ENCODE data around the gene ANKRD31. TPM values are rescaled to one million over a fixed set of nuclear protein-coding genes. Genes with fewer than 3 reads are reported as not detected.

Gene ANKRD31
- total RNA-seq, 1 experiment from 2014 or later, result 0.15 TPM

- ChIA-PET POLR2A (ENCODE audit: low non-redundant PET) (no interaction called here), CTCF (no interaction called here)
- intact Hi-C loops (cut with micrococcal nuclease; ENCODE audit: unreplicated experiment), result no loop called here
- H3K27ac ChIP-seq (ENCODE audit: low read depth, low read length, poor library complexity, severe bottlenecking), result no peak overlapping the region
- no peaks in the 10 kb centered on the region for H3K36me3 ChIP-seq (ENCODE audit: insufficient read depth, low read length, poor library complexity, severe bottlenecking)
- H3K9me3 ChIP-seq (ENCODE audit: low read depth, low read length, poor library complexity, severe bottlenecking), result no peaks in the 10 kb centered on the region
- no peaks in the 10 kb centered on the region for H3K27me3 ChIP-seq (replicated peaks; ENCODE audit: insufficient read depth, low read depth, low read length, poor library complexity)
- TF ChIP-seq, protein P1, sequence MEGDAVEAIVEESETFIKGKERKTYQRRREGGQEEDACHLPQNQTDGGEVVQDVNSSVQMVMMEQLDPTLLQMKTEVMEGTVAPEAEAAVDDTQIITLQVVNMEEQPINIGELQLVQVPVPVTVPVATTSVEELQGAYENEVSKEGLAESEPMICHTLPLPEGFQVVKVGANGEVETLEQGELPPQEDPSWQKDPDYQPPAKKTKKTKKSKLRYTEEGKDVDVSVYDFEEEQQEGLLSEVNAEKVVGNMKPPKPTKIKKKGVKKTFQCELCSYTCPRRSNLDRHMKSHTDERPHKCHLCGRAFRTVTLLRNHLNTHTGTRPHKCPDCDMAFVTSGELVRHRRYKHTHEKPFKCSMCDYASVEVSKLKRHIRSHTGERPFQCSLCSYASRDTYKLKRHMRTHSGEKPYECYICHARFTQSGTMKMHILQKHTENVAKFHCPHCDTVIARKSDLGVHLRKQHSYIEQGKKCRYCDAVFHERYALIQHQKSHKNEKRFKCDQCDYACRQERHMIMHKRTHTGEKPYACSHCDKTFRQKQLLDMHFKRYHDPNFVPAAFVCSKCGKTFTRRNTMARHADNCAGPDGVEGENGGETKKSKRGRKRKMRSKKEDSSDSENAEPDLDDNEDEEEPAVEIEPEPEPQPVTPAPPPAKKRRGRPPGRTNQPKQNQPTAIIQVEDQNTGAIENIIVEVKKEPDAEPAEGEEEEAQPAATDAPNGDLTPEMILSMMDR (conservative IDR thresholded peaks at IDR 0.05; ENCODE audit: low read depth, low read length), result no peak
- no peak for TF ChIP-seq EZH2 (IDR thresholded peaks at IDR 0.05; ENCODE audit: borderline replicate concordance, low read depth, low read length, poor library complexity, severe bottlenecking)
- no peaks in the 10 kb centered on the region for H3K4me1 ChIP-seq (ENCODE audit: insufficient read depth, low read length, poor library complexity, severe bottlenecking)
- DNase-seq (ENCODE audit: low spot score), result no peak
- no peak overlapping the region for H3K4me3 ChIP-seq (ENCODE audit: low read depth, low read length, poor library complexity, severe bottlenecking)
- BruUV-seq (replicated peaks), result no TSS peak
Observed at GRCh38 chr5:75043633-75044264, 192.9 kb downstream of the ANKRD31 start.

DNA sequence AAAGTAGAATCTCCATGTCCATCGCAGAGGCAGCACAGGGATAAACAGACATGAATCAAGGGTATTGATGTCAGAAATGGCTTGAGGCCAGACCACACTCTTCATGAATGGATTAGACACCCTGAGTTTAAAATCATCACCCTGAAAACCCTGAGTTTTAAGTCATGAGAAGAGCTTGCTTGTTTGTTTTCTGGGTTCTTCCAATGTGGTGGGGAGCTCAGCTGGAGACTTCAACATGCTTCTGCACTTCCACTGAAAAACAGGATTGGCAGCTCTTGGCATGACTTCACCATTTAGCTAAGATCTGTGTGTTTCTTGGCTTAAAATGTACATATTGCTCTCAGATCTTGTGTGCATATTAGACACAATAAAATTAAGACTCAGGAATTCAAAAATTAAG lies 194.2 kb downstream of the ANKRD31 start:
- BruUV-seq (replicated peaks), result no TSS peak

DNA sequence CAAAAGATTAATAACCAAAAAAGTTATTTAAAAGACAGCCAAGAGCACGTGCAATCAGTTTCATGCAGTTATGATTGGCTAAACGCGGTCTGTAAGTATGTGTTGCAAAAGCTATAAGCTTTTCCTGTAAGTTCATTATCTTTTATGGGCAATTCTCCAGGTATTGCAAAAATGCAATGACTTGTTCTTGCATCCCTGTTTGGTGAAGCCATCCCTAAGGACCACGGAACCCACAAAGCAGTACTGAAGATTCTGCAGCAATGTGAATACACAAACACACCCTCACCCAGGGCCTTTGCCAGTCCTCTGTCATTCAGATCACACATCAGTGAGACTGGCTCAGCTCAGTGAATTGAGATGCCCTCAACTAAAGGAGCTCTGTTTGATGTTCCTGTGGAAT lies 195.7 kb downstream of the ANKRD31 start:
- Histone ChIP-seq H3K4me1 (ENCODE audit: insufficient read depth, low read length, poor library complexity, severe bottlenecking) (no peaks in the 10 kb centered on the region), H3K4me3 (ENCODE audit: low read depth, low read length, poor library complexity, severe bottlenecking) (no peak overlapping the region), H3K27ac (ENCODE audit: low read depth, low read length, poor library complexity, severe bottlenecking) (no peak overlapping the region), H3K27me3 (replicated peaks; ENCODE audit: insufficient read depth, low read depth, low read length, poor library complexity) (no peaks in the 10 kb centered on the region), H3K9me3 (ENCODE audit: low read depth, low read length, poor library complexity, severe bottlenecking) (no peaks in the 10 kb centered on the region), H3K36me3 (ENCODE audit: insufficient read depth, low read length, poor library complexity, severe bottlenecking) (no peaks in the 10 kb centered on the region)
- no peak for DNase-seq (ENCODE audit: low spot score)
- intact Hi-C loops (cut with micrococcal nuclease; ENCODE audit: unreplicated experiment), result no loop called here
- CTCF ChIA-PET, result no interaction called here
- TF ChIP-seq EZH2 (IDR thresholded peaks at IDR 0.05; ENCODE audit: borderline replicate concordance, low read depth, low read length, poor library complexity, severe bottlenecking), result no peak
- TF ChIP-seq, protein P1 (conservative IDR thresholded peaks at IDR 0.05; ENCODE audit: low read depth, low read length), result no peak
- POLR2A ChIA-PET (ENCODE audit: low non-redundant PET), result no interaction called here
- no TSS peak for BruUV-seq (replicated peaks)

More for the DNA sequence above, 194.2 kb downstream of the ANKRD31 start:
- CTCF ChIA-PET, result no interaction called here
- no peaks in the 10 kb centered on the region for H3K4me1 ChIP-seq (ENCODE audit: insufficient read depth, low read length, poor library complexity, severe bottlenecking)
- no peaks in the 10 kb centered on the region for H3K27me3 ChIP-seq (replicated peaks; ENCODE audit: insufficient read depth, low read depth, low read length, poor library complexity)
- TF ChIP-seq, protein P1 (conservative IDR thresholded peaks at IDR 0.05; ENCODE audit: low read depth, low read length), result no peak
- TF ChIP-seq EZH2 (IDR thresholded peaks at IDR 0.05; ENCODE audit: borderline replicate concordance, low read depth, low read length, poor library complexity, severe bottlenecking), result no peak
- H3K36me3 ChIP-seq (ENCODE audit: insufficient read depth, low read length, poor library complexity, severe bottlenecking), result no peaks in the 10 kb centered on the region
- no peak overlapping the region for H3K27ac ChIP-seq (ENCODE audit: low read depth, low read length, poor library complexity, severe bottlenecking)
- H3K4me3 ChIP-seq (ENCODE audit: low read depth, low read length, poor library complexity, severe bottlenecking), result no peak overlapping the region
- H3K9me3 ChIP-seq (ENCODE audit: low read depth, low read length, poor library complexity, severe bottlenecking), result no peaks in the 10 kb centered on the region
- intact Hi-C loops (cut with micrococcal nuclease; ENCODE audit: unreplicated experiment), result no loop called here
- DNase-seq (ENCODE audit: low spot score), result no peak
- POLR2A ChIA-PET (ENCODE audit: low non-redundant PET), result no interaction called here

Data from A673 (cell line).